Keratinocyte (primary cell): ENCODE data around the gene ONECUT1.

Experiments used
- CTCF ChIP-seq, 3 experiments: IDR thresholded peaks in 1 of 3; conservative IDR thresholded peaks in 1 of 3; optimal IDR thresholded peaks in 1 of 3; 2 replicates in 2 of 3; 3 replicates in 1 of 3; pipeline versions ENCODE3 to v1.5.1; 2011; ENCODE audit warnings: low read length in 3 of 3, mild to moderate bottlenecking in 3 of 3, moderate library complexity in 2 of 3, control low read depth in 1 of 3, inconsistent platforms in 1 of 3; ENCODE audit not compliant: insufficient read depth in 2 of 3; ENCODE audit errors: extremely low read depth in 1 of 3
- EZH2 ChIP-seq: IDR thresholded peaks from one replicate; pipeline ENCODE4 v1.6.1; 2012; ENCODE audit warnings: inconsistent platforms, mild to moderate bottlenecking, low read length, moderate library complexity

- TF ChIP-seq CTCF (optimal IDR thresholded peaks at IDR 0.05 in 1 of 3, IDR thresholded peaks at IDR 0.05 in 1 of 3, conservative IDR thresholded peaks at IDR 0.05 in 1 of 3; ENCODE audit: extremely low read depth in 1 of 3, insufficient read depth in 2 of 3, low read length in 3 of 3): no peak
- no peak for TF ChIP-seq EZH2
Observed at GRCh38 chr15:52762621-52763020, 27.5 kb downstream of the ONECUT1 start.
